Tibial nerve (tissue), 4 donors: ENCODE measurements around the gene OR4K17. TPM values are rescaled to one million over a fixed set of nuclear protein-coding genes. Genes with fewer than 3 reads are reported as not detected.
"Not testable (repeated sequence)": the region's sequence is repeated elsewhere in the genome, so short reads cannot be mapped to it uniquely, and the experiment has no call there.

Experiments
- DNase-seq, 2 donors: peaks; one replicate each; pipeline ENCODE4 v3.0.0-alpha.2; 2019; ENCODE audit warnings: low spot score in 2 of 2
- H3K27ac ChIP-seq, 4 donors: fragments of 200-600 bp; sonication (generic) in 3 of 4; one replicate each; pipeline ENCODE4 v1.5.1; 2017 to 2019; ENCODE audit warnings: mild to moderate bottlenecking in 1 of 4
- H3K27me3 ChIP-seq, 2 donors: fragments of 200-600 bp; sonication (generic) in 1 of 2; one replicate each; pipeline versions ENCODE4 v1.5.1 to v1.6.0; 2017 to 2019
- H3K36me3 ChIP-seq, 3 donors: fragments of 200-600 bp; sonication (generic); one replicate each; pipeline ENCODE4 v1.5.1; 2018 to 2019
- H3K4me1 ChIP-seq, 4 donors: fragments of 200-600 bp; sonication (generic) in 3 of 4; one replicate each; pipeline ENCODE4 v1.5.1; 2017 to 2019
- H3K4me3 ChIP-seq, 4 donors: fragments of 200-600 bp; sonication (generic) in 3 of 4; one replicate each; pipeline ENCODE4 v1.5.1; 2017 to 2019; ENCODE audit warnings: mild to moderate bottlenecking in 1 of 4, moderate library complexity in 1 of 4
- H3K9me3 ChIP-seq, 4 donors: fragments of 200-600 bp; sonication (generic) in 3 of 4; one replicate each; pipeline ENCODE4 v1.5.1; 2017 to 2019
- EP300 ChIP-seq, 2 donors: sonication (generic); formaldehyde crosslinking; IDR thresholded peaks; one replicate each; pipeline ENCODE4 v1.6.1; 2017; ENCODE audit warnings: antibody characterized with exemption in 2 of 2, mild to moderate bottlenecking in 1 of 2
- POLR2A ChIP-seq, 2 donors: fragments of 450-650 bp; IDR thresholded peaks; one replicate each; pipeline ENCODE4 v1.6.1; 2017; ENCODE audit warnings: antibody characterized with exemption in 2 of 2, mild to moderate bottlenecking in 2 of 2, moderate library complexity in 2 of 2
- WGBS, 2 donors: methylation state at CpG; one replicate each; pipeline ENCODE4 v1.1.5; 2018; 5-methylcytosine and 5-hydroxymethylcytosine counted together
- total RNA-seq, 4 donors: library from RNA; depleted of rRNA; stranded (reverse); fragments of >200 nt; gene quantifications; one replicate each; pipeline ENCODE4 v1.1.0, GENCODE V29; 2016
- TF ChIP-seq, protein P1 (sequence below), 5 experiments: fragments of 200-600 bp in 3 of 5; fragments of 450-650 bp in 2 of 5; sonication (generic) in 3 of 5; IDR thresholded peaks; one replicate each; pipeline ENCODE4 v1.5.1; 2016 to 2019; ENCODE audit warnings: antibody characterized with exemption in 5 of 5, mild to moderate bottlenecking in 3 of 5, moderate library complexity in 2 of 5

The OR4K17 gene
- not detected for total RNA-seq

DNA sequence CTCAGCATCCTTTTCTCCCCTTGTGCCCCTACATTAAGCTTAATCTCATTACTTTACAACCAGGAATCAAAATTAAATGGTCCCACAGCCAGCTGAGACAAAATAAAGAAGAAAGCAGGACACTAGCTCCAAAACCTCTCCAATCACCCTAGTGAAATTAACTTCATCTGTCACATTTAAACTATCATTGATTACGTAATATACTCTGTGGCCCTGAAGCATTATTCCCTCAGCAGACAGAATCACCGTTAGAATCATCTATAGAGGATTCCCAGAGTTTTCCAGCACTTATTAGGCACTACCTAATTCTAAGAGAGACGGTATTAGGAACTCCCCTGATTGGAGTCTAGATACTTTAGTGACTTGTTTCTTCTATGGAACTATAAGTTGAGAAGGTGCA lies at the start of gene OR4K17:
Gene OR4K17, plus strand, starts transcription at position 302 of the 400 bp plus-strand sequence. CDS start 6,761 bp downstream, outside the sequence.
- Histone ChIP-seq H3K9me3 (no peaks in the 10 kb centered on the region), H3K27ac (no peak within 1 kb of the TSS), H3K36me3 (no peaks in the 10 kb centered on the region), H3K4me1 (no peaks in the 10 kb centered on the region), H3K27me3 (no peaks in the 10 kb centered on the region), H3K4me3 (no peak within 1 kb of the TSS)
- DNase-seq: no peak
- WGBS, 2 donors: 64 to 72% methylated on average over 3 of the region's 3 CpGs
- TF ChIP-seq, protein P1, sequence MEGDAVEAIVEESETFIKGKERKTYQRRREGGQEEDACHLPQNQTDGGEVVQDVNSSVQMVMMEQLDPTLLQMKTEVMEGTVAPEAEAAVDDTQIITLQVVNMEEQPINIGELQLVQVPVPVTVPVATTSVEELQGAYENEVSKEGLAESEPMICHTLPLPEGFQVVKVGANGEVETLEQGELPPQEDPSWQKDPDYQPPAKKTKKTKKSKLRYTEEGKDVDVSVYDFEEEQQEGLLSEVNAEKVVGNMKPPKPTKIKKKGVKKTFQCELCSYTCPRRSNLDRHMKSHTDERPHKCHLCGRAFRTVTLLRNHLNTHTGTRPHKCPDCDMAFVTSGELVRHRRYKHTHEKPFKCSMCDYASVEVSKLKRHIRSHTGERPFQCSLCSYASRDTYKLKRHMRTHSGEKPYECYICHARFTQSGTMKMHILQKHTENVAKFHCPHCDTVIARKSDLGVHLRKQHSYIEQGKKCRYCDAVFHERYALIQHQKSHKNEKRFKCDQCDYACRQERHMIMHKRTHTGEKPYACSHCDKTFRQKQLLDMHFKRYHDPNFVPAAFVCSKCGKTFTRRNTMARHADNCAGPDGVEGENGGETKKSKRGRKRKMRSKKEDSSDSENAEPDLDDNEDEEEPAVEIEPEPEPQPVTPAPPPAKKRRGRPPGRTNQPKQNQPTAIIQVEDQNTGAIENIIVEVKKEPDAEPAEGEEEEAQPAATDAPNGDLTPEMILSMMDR (IDR thresholded peaks at IDR 0.05): no peak
- TF ChIP-seq POLR2A (IDR thresholded peaks at IDR 0.05): no peak
- no peak for TF ChIP-seq EP300 (IDR thresholded peaks at IDR 0.05)

- H3K4me1 ChIP-seq: no peaks in the 10 kb centered on the region
- 52 to 53% methylated on average over 4 of the region's 4 CpGs for WGBS, 2 donors
- TF ChIP-seq EP300 (IDR thresholded peaks at IDR 0.05) (no peak), POLR2A (IDR thresholded peaks at IDR 0.05) (no peak)
- TF ChIP-seq, protein P1 (IDR thresholded peaks at IDR 0.05): no peak
- no peak overlapping the region for H3K4me3 ChIP-seq
- H3K27me3 ChIP-seq: no peaks in the 10 kb centered on the region
- H3K9me3 ChIP-seq: no peaks in the 10 kb centered on the region
- DNase-seq: no peak
- H3K36me3 ChIP-seq: no peaks in the 10 kb centered on the region
- no peak overlapping the region for H3K27ac ChIP-seq
These were observed 18.5 kb upstream of the OR4K17 start for GRCh38 chr14:20092050-20092449.

GRCh38 chr14:20093442-20093841 lies 17.1 kb upstream of the OR4K17 start:
- TF ChIP-seq EP300 (IDR thresholded peaks at IDR 0.05) (no peak), POLR2A (IDR thresholded peaks at IDR 0.05) (no peak)
- TF ChIP-seq, protein P1 (IDR thresholded peaks at IDR 0.05): no peak
- DNase-seq: no peak
- H3K4me3 ChIP-seq: no peak overlapping the region
- H3K9me3 ChIP-seq: no peaks in the 10 kb centered on the region
- H3K36me3 ChIP-seq: no peaks in the 10 kb centered on the region
- H3K27ac ChIP-seq: no peak overlapping the region
- no peaks in the 10 kb centered on the region for H3K27me3 ChIP-seq
- no peaks in the 10 kb centered on the region for H3K4me1 ChIP-seq
- 37 to 46% methylated on average over 4 of the region's 4 CpGs for WGBS, 2 donors

- not testable (repeated sequence) for H3K36me3 ChIP-seq, H3K27me3 ChIP-seq, H3K27ac ChIP-seq, H3K4me3 ChIP-seq, DNase-seq, H3K9me3 ChIP-seq, H3K4me1 ChIP-seq
- 86 to 89% methylated on average over 17 to 32 of the region's 32 CpGs for WGBS, 2 donors
These were observed 11.4 kb upstream of the OR4K17 start for GRCh38 chr14:20098926-20099770.

GRCh38 chr14:20112321-20112720 lies 1.8 kb downstream of the OR4K17 start:
- Histone ChIP-seq H3K4me3 (no peak overlapping the region), H3K9me3 (no peaks in the 10 kb centered on the region), H3K4me1 (no peaks in the 10 kb centered on the region), H3K36me3 (no peaks in the 10 kb centered on the region), H3K27me3 (no peaks in the 10 kb centered on the region), H3K27ac (no peak overlapping the region)
- no peak for DNase-seq
- no peak for TF ChIP-seq POLR2A (IDR thresholded peaks at IDR 0.05)
- TF ChIP-seq, protein P1 (IDR thresholded peaks at IDR 0.05): no peak
- TF ChIP-seq EP300 (IDR thresholded peaks at IDR 0.05): no peak
- 87 to 93% methylated on average over 3 of the region's 3 CpGs for WGBS, 2 donors
